HG03558 (cell line): ENCODE results near the gene RIPPLY1.

ENCODE experiments used
- ATAC-seq: cut with Tn5 transposase; IDR thresholded peaks from one replicate; pipeline ENCODE4 v1.9.1; 2021; ENCODE audit warnings: moderate number of reproducible peaks; ENCODE audit not compliant: unreplicated experiment; ENCODE audit errors: extremely low read depth

RIPPLY1 gene

DNA sequence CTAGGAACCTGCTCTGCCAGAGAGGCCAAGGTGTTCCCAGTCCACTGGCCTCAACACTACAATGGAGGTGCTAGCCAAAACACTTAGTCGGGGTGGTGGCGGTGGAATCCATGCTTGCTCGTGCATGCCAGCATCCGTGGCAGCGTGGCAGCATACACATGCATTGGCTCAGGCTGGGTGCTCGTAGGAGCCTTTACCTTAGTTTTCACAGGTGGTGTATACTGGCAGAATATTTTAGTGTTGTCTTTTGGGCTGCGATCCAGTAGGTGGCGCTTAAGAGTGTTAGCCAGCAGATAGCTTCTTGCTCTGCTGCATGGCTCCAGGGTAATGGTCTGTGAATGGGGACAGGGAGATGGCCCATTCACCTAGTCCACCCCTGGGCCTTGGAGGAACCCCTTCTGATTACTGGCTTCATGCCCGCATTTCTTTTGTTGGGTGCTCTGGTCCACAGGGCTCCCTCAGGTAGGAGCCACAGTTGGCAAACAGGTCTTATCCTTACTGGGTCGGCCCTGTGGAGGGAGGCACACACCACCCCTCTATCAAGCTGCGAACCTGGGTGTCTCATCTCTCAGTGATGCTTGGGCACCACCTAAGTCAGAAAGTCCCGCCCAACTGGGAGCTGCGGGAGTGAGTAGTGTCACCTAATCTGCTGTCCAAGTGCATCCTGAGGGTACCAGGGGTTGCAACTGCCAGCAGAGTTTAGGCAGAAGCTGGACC lies 40.0 kb downstream of the RIPPLY1 start:
- no peak for ATAC-seq
